GM12891 (cell line): Measurements from ENCODE around the gene HTR2C. TPM values are rescaled to one million over a fixed set of nuclear protein-coding genes. Genes with fewer than 3 reads are reported as not detected.

Experiments
- DNase-seq: peaks from one replicate; pipeline ENCODE4 v3.0.0; 2011; ENCODE audit warnings: low spot score; ENCODE audit not compliant: insufficient read length
- FAIRE-seq: peaks from 2 replicates; lab custom pipeline; 2011; peaks lifted over from hg19 to GRCh38; lab: Jason Lieb, UNC
- PAX5 ChIP-seq: IDR thresholded peaks from 2 replicates; pipeline ENCODE4 v1.6.1; 2011; ENCODE audit warnings: low read length, moderate library complexity, mild to moderate bottlenecking; ENCODE audit not compliant: insufficient read depth, severe bottlenecking
- POLR2A ChIP-seq: IDR thresholded peaks from 2 replicates; pipeline ENCODE4 v1.6.1; 2011; ENCODE audit warnings: low read depth, low read length, control low read depth
- POLR2AphosphoS5 ChIP-seq: IDR thresholded peaks from 2 replicates; pipeline ENCODE4 v1.6.1; 2011; ENCODE audit warnings: low read depth, low read length, control low read depth
- POU2F2 ChIP-seq: IDR thresholded peaks from 2 replicates; pipeline ENCODE4 v1.6.1; 2011; ENCODE audit warnings: low read depth, mild to moderate bottlenecking, control low read depth, low read length, moderate library complexity
- SPI1 ChIP-seq: IDR thresholded peaks from 2 replicates; pipeline ENCODE4 v1.6.1; 2011; ENCODE audit warnings: low read depth, low read length, control low read depth
- TAF1 ChIP-seq: IDR thresholded peaks from 2 replicates; pipeline ENCODE4 v1.6.1; 2011; ENCODE audit warnings: low read depth, low read length, control low read depth
- polyA plus RNA-seq: library from polyadenylated mRNA; unstranded; fragments of >200 nt; gene quantifications from one replicate; pipeline ENCODE4 v1.2.1, GENCODE V29; 2012; ENCODE audit warnings: low read depth, missing spikeins, inconsistent platforms; ENCODE audit not compliant: missing spikeins

HTR2C gene
- polyA plus RNA-seq = not detected

GRCh38 chrX:114583646-114584374 lies at the start of gene HTR2C:
HTR2C (plus strand) TSS chrX:114584086; CDS start chrX:114726937, 142,851 bp downstream.
- FAIRE-seq = no peak
- DNase-seq = no peak
- TF ChIP-seq TAF1 (no peak), PAX5 (no peak), SPI1 (no peak), POU2F2 (no peak), POLR2AphosphoS5 (no peak), POLR2A (no peak)

GRCh38 chrX:114580336-114580735 lies 3.5 kb upstream of the HTR2C start:
- DNase-seq (no peak), FAIRE-seq (no peak)
- TF ChIP-seq POU2F2 = no peak
- no peak for TF ChIP-seq SPI1
- TF ChIP-seq PAX5 = no peak
- TF ChIP-seq POLR2A = no peak
- TF ChIP-seq POLR2AphosphoS5 = no peak
- no peak for TF ChIP-seq TAF1

- TF ChIP-seq TAF1 = no peak
- no peak for TF ChIP-seq POLR2AphosphoS5
- TF ChIP-seq POU2F2 = no peak
- no peak for TF ChIP-seq SPI1
- no peak for TF ChIP-seq PAX5
- TF ChIP-seq POLR2A = no peak
- DNase-seq (no peak), FAIRE-seq (no peak)
Measured at GRCh38 chrX:114581528-114582263, 2.2 kb upstream of the HTR2C start.

- TF ChIP-seq POLR2AphosphoS5 = no peak
- no peak for TF ChIP-seq POLR2A
- no peak for TF ChIP-seq SPI1
- no peak for TF ChIP-seq POU2F2
- no peak for TF ChIP-seq TAF1
- no peak for TF ChIP-seq PAX5
- no peak for DNase-seq
- FAIRE-seq = no peak
Measured at GRCh38 chrX:114582264-114582632, 1.6 kb upstream of the HTR2C start.

GRCh38 chrX:114582698-114583395 lies 1.0 kb upstream of the HTR2C start:
- FAIRE-seq (no peak), DNase-seq (no peak)
- TF ChIP-seq PAX5 (no peak), POLR2A (no peak), POU2F2 (no peak), POLR2AphosphoS5 (no peak), TAF1 (no peak), SPI1 (no peak)

- DNase-seq (no peak), FAIRE-seq (no peak)
- no peak for TF ChIP-seq PAX5
- no peak for TF ChIP-seq SPI1
- TF ChIP-seq POLR2A = no peak
- no peak for TF ChIP-seq POU2F2
- no peak for TF ChIP-seq TAF1
Measured at GRCh38 chrX:114584375-114584943, 573 bp downstream of the HTR2C start.

GRCh38 chrX:114584983-114585842 lies 1.3 kb downstream of the HTR2C start:
- DNase-seq = no peak
- no peak for FAIRE-seq
- TF ChIP-seq POLR2AphosphoS5 (no peak), PAX5 (no peak), POLR2A (no peak), SPI1 (no peak), POU2F2 (no peak), TAF1 (no peak)

GRCh38 chrX:114591121-114591520 lies 7.2 kb downstream of the HTR2C start:
- no peak for TF ChIP-seq POLR2AphosphoS5
- TF ChIP-seq POU2F2 = no peak
- TF ChIP-seq PAX5 = no peak
- no peak for TF ChIP-seq SPI1
- TF ChIP-seq POLR2A = no peak
- no peak for TF ChIP-seq TAF1
- DNase-seq (no peak), FAIRE-seq (no peak)
